GM19043 (cell line): ENCODE measurements around the gene BMPR1A.
"Not testable (repeated sequence)": the region's sequence is repeated elsewhere in the genome, so short reads cannot be mapped to it uniquely, and the experiment has no call there.

Source experiments
- ATAC-seq: cut with Tn5 transposase; IDR thresholded peaks from one replicate; pipeline ENCODE4 v1.9.1; 2021; ENCODE audit warnings: low read depth; ENCODE audit not compliant: unreplicated experiment

BMPR1A gene

DNA sequence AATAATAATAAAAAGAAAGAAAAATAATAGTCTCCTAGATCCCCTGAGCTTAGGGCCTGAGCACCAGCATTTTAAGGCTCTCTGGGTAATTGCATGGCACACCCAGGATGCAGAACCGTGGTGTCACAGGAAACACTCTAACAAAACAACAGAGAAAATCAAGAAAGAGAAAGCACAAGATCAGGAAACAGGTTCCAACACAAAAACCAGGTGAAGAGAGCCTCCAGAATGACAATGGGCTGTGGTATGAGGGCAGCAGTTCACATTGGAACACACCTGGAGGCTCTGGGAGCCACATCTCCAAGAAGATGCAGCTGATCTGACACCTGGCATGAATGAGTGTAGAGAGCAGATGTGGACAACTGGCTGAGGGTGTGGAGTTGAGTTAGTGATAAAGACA lies 193.9 kb downstream of the BMPR1A start:
- no peak for ATAC-seq

DNA sequence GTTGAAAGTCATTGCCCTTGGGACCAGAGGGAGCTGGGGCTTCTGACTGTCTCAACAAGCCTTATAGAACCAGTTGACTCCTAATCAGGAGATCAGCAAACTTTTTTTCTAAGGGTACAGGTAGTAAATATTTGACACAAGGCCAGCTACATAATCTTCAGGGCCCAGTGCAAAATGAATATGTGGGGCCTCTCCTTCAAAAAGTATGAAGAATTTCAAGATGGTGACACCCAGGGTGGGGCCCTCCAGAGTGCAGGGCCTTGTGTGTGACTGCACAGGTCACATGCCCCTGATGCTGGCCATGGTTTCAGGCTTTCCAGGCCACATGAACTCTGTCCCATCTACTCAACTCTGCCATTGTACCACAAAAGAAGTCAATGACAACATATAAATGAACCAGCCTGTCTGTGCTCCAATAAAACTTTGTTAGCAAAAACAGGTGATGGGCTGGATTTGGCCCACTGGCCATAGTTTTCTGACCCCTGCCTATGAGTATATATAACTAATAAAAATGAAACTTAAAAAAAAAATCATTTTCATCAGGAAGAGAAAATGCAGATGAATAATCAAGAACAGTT lies 194.9 kb downstream of the BMPR1A start:
- ATAC-seq = no peak

DNA sequence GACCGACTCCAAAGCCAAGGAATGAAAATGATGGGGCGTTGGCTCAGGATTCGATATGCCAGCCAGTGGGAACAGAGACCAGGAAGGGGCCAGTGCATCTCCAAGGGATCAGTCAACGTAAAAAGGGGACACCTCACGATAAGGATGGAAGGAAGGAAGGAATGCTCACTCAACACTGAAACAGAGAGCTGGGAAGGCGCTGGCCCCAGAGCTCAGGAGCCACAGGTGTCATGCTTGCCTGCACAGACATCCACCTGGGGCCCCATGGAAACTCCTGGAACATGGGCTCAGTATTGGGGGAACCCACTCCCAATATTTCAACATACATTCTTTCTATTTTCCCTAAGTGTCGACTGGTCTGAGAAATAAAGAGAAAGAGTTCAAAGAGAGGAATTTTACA lies 195.7 kb downstream of the BMPR1A start:
- ATAC-seq = no peak

DNA sequence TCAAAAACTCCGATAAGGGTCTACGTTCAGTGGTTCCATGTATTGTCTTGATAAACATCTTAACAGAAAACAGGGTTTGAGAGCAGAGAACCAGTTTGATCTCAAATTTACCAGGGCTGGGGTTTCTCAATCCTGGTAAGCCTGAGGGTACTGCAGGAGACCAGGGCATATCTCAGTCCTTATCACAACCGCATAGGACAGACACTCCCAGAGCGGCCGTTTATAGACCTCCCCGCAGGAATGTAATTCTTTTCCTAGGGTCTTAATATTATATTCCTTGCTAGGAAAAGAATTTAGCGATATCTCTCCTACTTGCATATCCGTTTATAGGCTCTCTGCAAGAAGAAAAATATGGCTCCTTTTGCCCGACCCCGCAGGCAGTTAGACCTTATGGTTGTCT lies 196.3 kb downstream of the BMPR1A start:
- not testable (repeated sequence) for ATAC-seq

DNA sequence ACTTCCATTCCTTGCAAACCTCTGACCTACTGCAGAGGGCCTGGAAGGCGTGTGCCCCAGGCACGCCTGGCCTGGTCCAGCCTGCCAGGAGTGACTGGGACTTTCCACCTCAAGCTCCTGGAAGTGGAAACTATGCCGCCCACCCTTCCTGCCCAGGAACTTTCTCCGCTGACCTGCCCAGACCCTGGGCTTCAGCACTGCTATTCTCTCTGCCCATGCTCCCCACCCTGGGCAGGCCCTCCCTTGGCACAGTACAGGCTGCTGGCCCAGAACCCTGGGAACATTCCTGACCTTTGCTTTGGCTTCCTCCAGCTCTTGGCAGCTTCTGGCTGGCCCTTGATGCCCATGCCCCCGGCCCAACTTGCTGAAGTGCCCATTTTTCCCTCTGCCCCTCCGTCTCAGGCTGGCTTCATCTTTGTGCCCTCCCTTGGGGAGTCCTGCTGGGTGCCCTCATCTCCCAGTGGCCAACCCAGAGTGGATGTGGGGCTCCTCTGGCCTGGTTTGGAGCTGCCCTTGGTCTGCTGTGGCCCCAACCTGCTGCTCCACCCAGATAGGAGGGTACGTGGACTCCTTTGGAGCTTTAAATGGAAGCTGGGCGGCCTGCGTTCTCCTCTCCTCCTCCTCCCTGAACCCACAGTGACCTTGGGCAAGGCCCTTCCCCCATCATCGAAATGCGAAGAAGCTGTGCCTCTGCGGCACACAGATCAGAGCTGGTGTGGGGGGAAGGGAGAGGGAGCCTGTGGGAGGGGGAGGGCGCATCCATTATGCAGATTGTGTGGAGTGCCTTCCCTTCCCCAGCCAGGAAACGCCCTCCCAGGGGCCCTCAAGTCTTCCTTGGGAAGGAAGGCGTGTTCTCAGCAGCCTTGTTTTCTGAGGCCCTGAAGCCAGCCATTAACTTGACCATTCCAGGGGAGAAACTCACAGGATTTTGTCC lies 197.6 kb downstream of the BMPR1A start:
- no peak for ATAC-seq

DNA sequence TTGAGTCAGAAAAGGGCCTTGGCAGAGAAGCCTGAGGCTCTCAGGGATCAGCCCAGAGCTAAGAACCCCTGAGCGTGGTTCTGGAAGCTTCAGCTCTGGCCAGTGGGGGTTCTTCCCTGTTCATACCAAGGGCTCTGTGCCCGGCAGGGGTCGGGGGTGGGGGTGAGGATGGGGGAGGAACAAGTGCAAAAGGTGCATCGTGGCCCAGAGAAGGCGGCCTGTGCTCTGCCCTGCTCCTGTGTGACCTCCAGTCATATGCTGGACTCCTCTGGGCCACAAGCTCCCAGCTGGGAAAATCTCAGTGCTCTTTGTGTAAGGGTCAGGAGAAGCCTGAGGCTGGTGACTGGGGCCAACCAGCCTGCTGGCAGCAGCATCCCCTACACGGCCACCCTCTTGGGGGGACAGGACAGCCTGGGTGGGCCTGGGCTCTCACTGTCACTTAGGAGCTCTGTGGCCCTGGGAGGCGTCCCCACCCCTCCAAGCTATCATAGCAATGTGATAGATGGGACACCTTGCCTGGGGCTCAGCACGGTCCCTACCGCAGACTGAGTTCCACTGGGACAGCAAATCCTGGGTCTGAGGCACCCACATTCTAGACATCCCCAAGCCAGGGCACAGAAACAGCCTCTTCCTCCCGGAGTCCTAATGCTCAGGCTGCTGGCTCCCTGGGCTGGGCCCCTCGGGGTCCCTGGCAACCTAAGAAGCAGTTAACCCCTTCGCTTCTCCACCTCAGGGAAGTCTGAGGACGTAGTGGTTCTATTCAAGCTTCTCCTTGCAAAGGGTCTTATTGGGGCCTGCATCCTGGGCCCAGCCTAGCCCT lies 198.5 kb downstream of the BMPR1A start:
- ATAC-seq = no peak

DNA sequence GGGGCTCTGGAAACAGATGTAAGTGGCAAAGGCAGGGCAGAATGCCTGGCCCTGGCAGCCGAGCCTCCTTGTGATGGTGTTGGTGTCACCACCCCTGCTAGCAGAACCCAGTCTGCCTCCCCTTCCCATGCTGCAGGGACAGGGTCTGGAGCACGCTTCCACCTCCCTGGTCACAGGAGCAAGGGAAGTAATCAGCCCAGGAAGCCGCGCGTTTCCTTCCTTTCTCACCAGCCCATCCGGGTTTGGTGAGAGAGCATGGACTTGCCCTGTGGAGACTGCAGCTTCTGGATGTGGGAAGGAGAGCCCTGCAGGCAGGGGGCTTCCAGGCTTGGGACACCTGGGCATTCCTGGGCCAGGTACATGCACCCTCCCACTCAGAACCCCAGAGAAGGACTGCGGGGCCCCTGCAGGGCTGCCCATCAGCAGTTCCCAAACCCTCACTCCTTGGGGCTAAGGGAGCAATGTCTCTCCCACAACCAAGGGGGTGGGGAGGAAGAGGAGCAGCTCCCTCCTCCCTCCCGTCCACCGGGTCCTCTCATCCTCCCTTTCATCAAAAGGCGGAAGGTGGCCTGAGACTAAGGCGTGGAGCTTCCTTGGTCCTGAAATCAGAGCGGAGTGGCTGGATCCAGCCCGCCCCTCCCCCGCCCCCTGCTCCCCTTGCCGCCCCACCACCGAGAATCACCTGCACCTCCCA lies 199.2 kb downstream of the BMPR1A start:
- ATAC-seq = no peak

DNA sequence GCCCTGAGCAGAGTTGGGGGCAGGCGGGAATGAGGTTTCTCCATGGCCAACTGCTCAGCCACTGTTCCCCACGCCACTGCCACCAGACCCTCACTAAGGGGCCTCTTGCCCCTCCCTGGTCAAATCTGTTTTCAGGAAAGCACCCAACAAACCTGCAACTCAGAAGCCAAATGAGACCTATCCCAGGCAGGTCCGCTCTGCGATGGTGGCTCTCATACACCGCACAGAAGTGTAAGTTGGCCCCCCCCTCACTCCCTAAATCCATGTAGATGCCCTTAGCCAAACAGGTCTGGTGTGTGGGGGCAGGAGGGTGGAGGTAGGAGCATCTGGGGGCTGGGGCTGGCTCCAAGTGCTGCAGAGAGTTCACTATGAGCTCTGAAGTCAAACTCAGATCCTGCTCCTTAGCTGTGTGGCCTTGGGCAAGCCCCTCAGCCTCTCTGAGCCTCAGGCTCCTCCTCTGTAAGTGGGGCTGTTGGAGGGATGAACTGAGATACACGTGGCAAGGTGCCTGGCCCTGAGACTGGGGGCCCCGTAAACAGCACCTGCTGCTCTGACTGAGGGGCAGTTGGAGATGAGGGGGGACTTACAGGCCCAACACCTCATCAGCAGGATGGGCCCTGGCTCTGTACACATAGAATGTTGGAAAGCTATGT lies 199.9 kb downstream of the BMPR1A start:
- ATAC-seq = no peak

DNA sequence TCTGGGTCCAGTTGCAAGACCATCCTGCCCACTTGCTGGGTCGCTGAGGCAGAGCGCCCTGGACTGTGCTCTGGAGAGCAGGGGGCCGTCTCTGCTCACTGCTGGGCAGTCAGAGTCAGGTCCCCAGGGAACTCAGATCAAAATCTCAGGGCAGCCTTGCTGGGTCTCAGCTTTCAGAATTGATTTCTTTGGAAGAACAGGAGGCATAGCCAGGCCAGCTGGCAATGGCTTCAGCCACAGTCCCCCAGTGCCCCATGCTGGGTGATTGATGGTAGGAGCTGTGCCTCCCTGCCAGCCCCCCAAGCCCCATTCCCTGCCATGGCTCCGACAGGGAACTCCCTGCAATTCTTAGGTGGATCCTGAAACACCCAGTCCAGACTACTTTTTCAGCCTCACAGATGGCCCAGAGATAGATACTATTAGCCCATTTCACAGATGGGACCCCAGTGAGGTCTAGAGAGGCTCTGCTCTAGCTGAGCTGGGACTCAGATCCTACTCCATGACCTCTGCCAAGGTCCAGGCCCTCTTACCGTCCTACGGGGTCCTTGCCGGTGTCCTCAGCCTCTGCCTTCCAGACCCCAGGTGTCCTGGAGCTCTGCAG lies 200.5 kb downstream of the BMPR1A start:
- ATAC-seq = no peak

DNA sequence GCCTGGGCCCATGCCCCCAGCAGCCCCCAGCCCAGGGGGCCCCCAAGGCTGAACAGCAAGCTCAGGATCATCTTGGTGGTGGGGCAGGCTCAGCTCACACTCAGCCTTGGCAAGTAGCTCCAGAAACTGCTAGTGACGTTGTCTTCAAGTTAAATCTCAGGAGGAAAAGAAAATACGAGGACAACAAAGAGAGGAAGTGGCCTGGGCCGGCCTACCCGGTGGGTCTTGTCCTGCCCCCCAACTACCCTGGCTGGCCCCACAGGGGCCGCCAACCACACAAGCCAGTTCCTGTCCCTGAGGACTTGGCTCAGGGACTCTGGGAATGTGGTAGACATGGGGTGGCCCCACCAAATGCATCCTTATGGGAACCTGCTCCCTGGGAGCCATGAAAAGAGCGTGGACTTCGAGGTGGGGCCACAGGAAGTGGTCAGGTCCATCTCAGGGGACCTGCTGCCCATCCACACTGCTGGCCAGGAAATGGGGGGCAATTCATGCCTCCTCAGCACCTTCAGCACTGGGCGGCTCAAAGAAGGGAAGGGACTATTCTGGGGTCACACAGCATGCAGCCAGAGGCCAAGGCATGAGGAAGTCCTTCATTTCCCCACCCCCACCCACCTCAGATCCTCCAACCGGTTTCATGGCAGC lies 201.2 kb downstream of the BMPR1A start, which contains the start of gene MMRN2:
Gene MMRN2 (minus strand): TSS at position 145 of the 645 bp plus-strand sequence. CDS start 74 bp downstream, at position 71.
- ATAC-seq = no peak

DNA sequence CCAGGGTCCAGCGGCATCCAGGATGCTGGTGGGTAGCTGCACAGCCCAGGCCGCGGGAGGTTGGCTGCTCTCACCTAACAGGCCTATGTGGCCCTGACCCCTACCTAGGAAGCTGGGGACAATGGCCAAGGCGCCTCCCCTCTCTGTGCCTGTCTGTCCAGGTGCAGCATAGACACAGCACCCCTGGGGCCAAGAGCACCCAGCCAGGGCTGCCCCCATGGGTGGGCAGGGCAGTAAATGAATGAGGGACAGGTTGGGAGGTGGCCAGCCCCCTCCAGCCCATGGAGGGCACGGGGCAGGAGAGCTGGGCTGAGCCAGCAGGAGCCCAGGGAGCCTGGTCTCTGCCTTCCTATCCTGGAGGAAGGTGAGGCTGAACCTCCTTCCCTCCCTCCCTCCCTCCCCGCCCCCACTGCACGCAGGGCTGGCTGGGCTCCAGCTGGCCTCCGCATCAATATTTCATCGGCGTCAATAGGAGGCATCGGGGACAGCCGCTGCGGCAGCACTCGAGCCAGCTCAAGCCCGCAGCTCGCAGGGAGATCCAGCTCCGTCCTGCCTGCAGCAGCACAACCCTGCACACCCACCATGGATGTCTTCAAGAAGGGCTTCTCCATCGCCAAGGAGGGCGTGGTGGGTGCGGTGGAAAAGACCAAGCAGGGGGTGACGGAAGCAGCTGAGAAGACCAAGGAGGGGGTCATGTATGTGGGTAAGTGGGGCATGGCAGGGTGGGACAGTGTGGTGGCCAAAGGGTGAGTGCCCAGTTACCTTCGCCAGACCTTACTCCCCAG lies 201.9 kb downstream of the BMPR1A start, which contains the start of gene SNCG:
Gene SNCG (plus strand): TSS at position 484 of the 785 bp plus-strand sequence. CDS start 99 bp downstream, at position 583.
- no peak for ATAC-seq

DNA sequence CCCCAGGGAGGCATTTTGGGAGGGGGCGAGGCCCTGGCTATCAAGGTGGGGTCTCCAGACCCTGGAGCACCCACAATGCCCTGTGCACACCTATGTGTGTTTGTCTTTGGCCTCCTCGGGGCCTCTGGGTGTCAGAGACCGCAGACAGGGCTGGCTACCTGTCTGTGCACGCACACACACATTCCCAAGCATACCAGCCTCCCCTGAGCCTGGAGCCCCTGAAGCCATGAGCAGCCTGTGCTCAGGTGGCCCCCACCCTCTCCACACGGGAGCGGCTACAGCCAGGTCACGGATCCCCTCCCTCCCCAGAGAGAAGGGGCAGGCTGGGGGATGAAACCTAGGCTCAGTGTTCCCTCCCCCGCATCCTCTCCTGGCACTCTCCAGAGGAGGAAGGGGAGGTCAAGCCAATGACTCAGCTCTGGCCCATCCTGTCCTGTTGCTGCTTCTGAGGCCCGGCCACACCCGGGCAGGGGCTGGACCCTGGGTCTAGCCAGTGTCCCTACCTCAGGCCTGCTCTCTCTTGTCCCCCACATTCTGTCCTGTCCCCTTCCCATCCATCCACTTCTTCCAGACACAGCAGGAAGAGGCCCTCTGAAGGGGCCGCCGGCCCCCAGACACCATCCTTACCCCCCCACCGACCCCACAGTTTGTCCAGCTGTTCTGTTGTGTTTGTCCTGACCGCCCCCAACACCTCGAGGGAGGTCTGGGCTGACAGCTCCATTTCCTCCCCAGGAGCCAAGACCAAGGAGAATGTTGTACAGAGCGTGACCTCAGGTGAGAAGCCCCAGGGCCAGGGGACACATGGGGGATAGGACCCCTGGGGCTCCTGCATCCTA lies 202.7 kb downstream of the BMPR1A start:
- no peak for ATAC-seq

DNA sequence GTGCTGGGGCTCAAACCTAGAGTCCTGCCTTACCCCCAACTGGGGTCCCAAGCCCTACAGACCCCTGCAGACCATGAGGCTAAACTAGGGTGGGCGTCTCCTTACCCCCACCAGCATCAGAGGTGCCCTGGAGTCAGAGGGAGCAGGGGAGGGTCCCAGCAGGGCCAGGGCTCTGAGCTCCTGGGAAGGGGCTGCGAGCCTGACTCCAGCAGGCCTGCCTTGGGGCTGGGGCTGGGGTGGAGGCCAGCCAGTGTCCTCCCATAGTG lies 203.3 kb downstream of the BMPR1A start:
- no peak for ATAC-seq

DNA sequence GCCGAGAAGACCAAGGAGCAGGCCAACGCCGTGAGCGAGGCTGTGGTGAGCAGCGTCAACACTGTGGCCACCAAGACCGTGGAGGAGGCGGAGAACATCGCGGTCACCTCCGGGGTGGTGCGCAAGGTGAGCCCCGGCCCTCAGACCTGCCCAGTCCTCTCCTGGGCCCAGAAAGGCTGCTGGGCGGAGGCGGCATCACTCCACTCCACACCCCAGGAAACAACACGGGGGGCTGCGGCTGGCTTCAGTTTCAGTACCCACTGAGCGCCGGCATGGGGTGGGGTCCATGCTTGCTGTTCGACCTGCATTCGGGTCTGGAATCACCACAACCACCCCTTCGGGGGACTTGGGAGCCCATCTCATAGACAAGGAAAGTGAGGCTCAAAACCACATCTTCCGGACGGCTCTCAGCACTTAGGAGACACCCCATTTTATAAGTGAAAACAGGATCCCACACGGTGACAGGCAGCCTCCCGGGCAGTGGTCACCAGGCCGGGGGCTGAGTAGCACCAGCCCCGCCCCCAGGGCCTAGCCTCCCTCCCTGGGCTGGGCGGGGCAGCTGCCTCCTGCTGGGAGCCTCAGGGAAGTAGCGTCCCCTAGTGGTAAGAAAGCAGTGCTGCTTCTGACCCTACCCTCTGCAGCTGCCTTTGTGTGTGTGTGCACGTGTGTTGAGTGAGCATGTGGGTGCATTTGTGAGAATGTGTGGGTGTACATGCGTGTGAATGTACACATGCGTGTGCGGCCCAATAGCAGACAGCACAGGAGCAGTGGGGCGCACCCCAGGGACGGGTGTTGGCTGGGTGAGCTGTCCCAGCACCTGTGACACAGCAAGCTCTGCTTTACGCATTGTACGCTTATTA lies 203.8 kb downstream of the BMPR1A start:
- peak; percentile 59 for ATAC-seq

DNA sequence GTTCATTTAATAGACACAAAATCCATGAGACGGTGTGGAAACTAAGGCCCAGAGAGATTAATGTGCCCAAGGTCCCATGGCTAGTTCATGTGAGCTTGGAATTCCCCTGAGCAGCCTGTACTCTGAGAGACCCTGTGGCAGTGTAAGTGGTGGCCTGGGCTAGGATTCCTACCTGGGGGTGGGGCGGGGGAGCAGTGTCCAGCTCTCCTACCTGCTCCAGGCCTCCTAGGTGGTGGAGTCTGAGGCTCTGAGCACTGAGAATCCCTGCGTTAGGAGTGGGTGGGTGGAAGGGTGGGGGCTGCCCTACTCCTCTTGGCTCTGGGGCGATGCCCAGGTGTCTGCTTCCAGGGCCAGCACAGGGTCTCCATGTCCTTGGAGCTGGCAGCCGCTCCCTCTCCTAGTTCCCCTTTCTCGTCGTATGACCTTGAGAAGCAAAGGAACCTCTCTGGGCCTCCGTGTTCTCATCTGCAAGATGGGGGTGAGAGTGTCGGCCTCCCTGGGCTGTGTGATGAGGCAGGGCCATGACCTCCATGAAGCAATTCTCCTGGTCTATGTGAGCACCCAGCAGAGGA lies 204.5 kb downstream of the BMPR1A start:
- ATAC-seq = no peak

DNA sequence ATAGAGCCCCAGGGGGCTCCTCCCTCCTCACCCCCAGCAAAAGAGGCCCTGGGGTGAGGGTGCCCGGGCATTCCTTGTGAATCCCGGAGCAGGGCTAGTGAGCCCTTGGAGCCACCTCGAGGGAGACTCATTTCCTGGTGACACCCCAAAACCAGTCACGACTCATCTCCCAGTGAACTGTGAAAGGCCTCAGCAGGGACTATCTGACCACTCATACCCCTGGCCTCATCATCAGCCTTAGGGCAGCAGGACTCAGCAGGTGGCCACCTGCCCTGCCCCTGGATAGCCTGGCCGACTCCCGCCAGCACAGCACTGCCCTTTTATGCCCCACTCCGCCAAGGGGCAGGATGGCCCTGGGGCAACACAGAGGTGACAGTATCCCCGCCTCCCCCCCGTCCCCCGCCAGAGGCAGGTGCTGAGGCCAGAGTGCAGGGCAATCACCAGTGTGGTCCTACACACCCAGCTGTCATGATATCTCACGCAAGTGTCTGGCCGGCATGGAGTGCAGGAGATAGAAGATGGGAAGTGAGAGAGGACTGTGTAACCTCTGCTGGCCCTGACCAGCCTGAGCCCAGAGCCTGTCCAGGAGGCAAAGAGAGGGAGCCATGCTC lies 205.2 kb downstream of the BMPR1A start:
- no peak for ATAC-seq
